Smooth muscle cell (in vitro differentiated cells): ENCODE measurements around the gene USP27X. TPM values are rescaled to one million over a fixed set of nuclear protein-coding genes. Genes with fewer than 3 reads are reported as not detected.

Experiments used
- DNase-seq: peaks from one replicate; lab custom pipeline; 2025; ENCODE audit not compliant: unreplicated experiment; lab: John Stamatoyannopoulos, UW
- H2AFZ ChIP-seq: fragments of 200-600 bp; sonication (generic); 2 replicates; pipeline ENCODE4 v1.6.0; 2016; ENCODE audit warnings: antibody characterized with exemption, low read depth, mild to moderate bottlenecking
- H3F3A ChIP-seq: fragments of 200-600 bp; sonication (generic); 2 replicates; pipeline ENCODE4 v1.6.0; 2017; ENCODE audit warnings: antibody characterized with exemption, low read depth
- H3K27ac ChIP-seq: fragments of 200-600 bp; sonication (generic); 2 replicates; pipeline ENCODE4 v1.5.1; 2016; ENCODE audit warnings: low read depth, mild to moderate bottlenecking
- H3K27me3 ChIP-seq: fragments of 200-600 bp; sonication (generic); 2 replicates; pipeline ENCODE4 v1.6.1; 2016; ENCODE audit warnings: low read depth, mild to moderate bottlenecking
- H3K36me3 ChIP-seq: fragments of 200-600 bp; sonication (generic); 2 replicates; pipeline ENCODE4 v1.5.1; 2016; ENCODE audit warnings: low read depth
- H3K4me1 ChIP-seq: fragments of 200-600 bp; sonication (generic); 2 replicates; pipeline ENCODE4 v1.5.1; 2016; ENCODE audit warnings: low read depth
- H3K4me2 ChIP-seq: fragments of 200-600 bp; sonication (generic); 2 replicates; pipeline ENCODE4 v1.6.0; 2016; ENCODE audit warnings: mild to moderate bottlenecking
- H3K4me3 ChIP-seq: fragments of 200-600 bp; sonication (generic); 2 replicates; pipeline ENCODE4 v1.5.1; 2016; ENCODE audit warnings: mild to moderate bottlenecking
- H3K79me2 ChIP-seq: fragments of 200-600 bp; sonication (generic); 2 replicates; pipeline ENCODE4 v1.6.0; 2016; ENCODE audit warnings: low read depth, mild to moderate bottlenecking
- H3K9ac ChIP-seq: fragments of 200-600 bp; sonication (generic); 2 replicates; pipeline ENCODE4 v1.6.0; 2016; ENCODE audit warnings: low read depth
- H3K9me3 ChIP-seq: fragments of 200-600 bp; sonication (generic); replicated peaks from 2 replicates; pipeline ENCODE4 v1.5.1; 2016; ENCODE audit warnings: low read depth
- H4K20me1 ChIP-seq: fragments of 200-600 bp; sonication (generic); 2 replicates; pipeline ENCODE4 v1.6.0; 2016; ENCODE audit warnings: low read depth
- CTCF ChIP-seq: fragments of 200-600 bp; sonication (generic); IDR thresholded peaks from 2 replicates; pipeline ENCODE4 v1.5.1; 2017; ENCODE audit warnings: borderline replicate concordance, mild to moderate bottlenecking, antibody characterized with exemption; ENCODE audit not compliant: insufficient read depth, poor library complexity, severe bottlenecking
- WGBS: methylation state at CpG from one replicate; pipeline ENCODE4 v1.1.7; 2016; ENCODE audit warnings: low lambda C conversion rate; 5-methylcytosine and 5-hydroxymethylcytosine counted together
- polyA plus RNA-seq: library from polyadenylated mRNA; unstranded; fragments of >200 nt; fragmentation: Nextera tagmentation; extraction: Ambion mirVana; gene quantifications from 2 replicates; pipeline ENCODE4 v1.2.1, GENCODE V29; 2016
- total RNA-seq: library from RNA; depleted of rRNA; stranded (reverse); fragments of >200 nt; gene quantifications from 2 replicates; pipeline ENCODE4 v1.2.3, GENCODE V29; 2014

USP27X gene
- total and polyA plus RNA-seq, 2 experiments from 2014 or later: 0.53 to 3.1 TPM

- H2AFZ ChIP-seq: no peak overlapping the region
- H4K20me1 ChIP-seq: no peaks in the 10 kb centered on the region
- no peaks in the 10 kb centered on the region for H3K4me1 ChIP-seq
- H3K9ac ChIP-seq: no peak overlapping the region
- no peaks in the 10 kb centered on the region for H3K27me3 ChIP-seq
- 69% methylated on average over 1 of the region's 1 CpG for WGBS
- H3K4me3 ChIP-seq: no peak overlapping the region
- no peak overlapping the region for H3K4me2 ChIP-seq
- H3K79me2 ChIP-seq: no peaks in the 10 kb centered on the region
- TF ChIP-seq CTCF: no peak
- no peak for DNase-seq
- no peaks in the 10 kb centered on the region for H3K9me3 ChIP-seq
- no peak overlapping the region for H3K27ac ChIP-seq
- no peaks in the 10 kb centered on the region for H3K36me3 ChIP-seq
- no peaks in the 10 kb centered on the region for H3F3A ChIP-seq
Measured at GRCh38 chrX:49930039-49930438, 50.8 kb downstream of the USP27X start.

Other genes starting within 250 kb of the USP27X start
- not detected in 2 replicates for gene PAGE1, start 183.5 kb upstream of the USP27X start, total RNA-seq
- gene PAGE1, start 183.5 kb upstream of the USP27X start, polyA plus RNA-seq: not detected in 2 replicates
- not detected in 2 replicates for gene PAGE4, start 50.2 kb upstream of the USP27X start, total RNA-seq
- not detected in 2 replicates for gene PAGE4, start 50.2 kb upstream of the USP27X start, polyA plus RNA-seq
- 7.1 and 11.7 TPM in 2 replicates for gene CLCN5, start 43.1 kb downstream of the USP27X start, total RNA-seq
- 1.7 TPM in 2 replicates for gene CLCN5, start 43.1 kb downstream of the USP27X start, polyA plus RNA-seq